A673 (cell line): ENCODE data around the gene NFASC. TPM values are rescaled to one million over a fixed set of nuclear protein-coding genes. Genes with fewer than 3 reads are reported as not detected.
A peak's percentile ranks its signal among the peaks of the same experiment; 100 is the strongest.

ENCODE experiments used
- BruUV-seq: library from RNA; stranded (reverse); fragments of 400-500 nt; replicated peaks from 2 replicates; lab custom pipeline; 2021; lab: Mats Ljungman, UMichigan
- CTCF ChIA-PET: fragments of 300-600 bp; sonication (Branson Sonifier 250); formaldehyde crosslinking; loops from one replicate; lab custom pipeline; 2022; ENCODE audit warnings: antibody characterized with exemption; lab: Charles Lee
- POLR2A ChIA-PET: fragments of 300-600 bp; sonication (Branson Sonifier 250); formaldehyde crosslinking; loops from one replicate; lab custom pipeline; 2022; ENCODE audit warnings: antibody characterized with exemption; ENCODE audit not compliant: low non-redundant PET; lab: Charles Lee
- DNase-seq: peaks from one replicate; pipeline ENCODE4 v3.0.0-alpha.2; 2015; ENCODE audit warnings: low spot score
- H3K27ac ChIP-seq: fragments of 200-600 bp; sonication (generic); 2 replicates; pipeline ENCODE4 v1.5.1; 2016; ENCODE audit warnings: mixed run types, low read depth, mild to moderate bottlenecking, mixed read lengths, antibody characterized with exemption, low read length; ENCODE audit not compliant: poor library complexity, severe bottlenecking
- H3K27me3 ChIP-seq: fragments of 200-600 bp; sonication (generic); replicated peaks from 2 replicates; pipeline ENCODE4 v1.6.1; 2017; ENCODE audit warnings: mixed run types, low read depth, mild to moderate bottlenecking, mixed read lengths, antibody characterized with exemption, low read length; ENCODE audit not compliant: insufficient read depth, poor library complexity
- H3K36me3 ChIP-seq: fragments of 200-600 bp; sonication (generic); 2 replicates; pipeline ENCODE4 v1.6.1; 2016; ENCODE audit warnings: mixed run types, mild to moderate bottlenecking, mixed read lengths, antibody characterized with exemption, low read length; ENCODE audit not compliant: insufficient read depth, poor library complexity, severe bottlenecking
- H3K4me1 ChIP-seq: fragments of 200-600 bp; sonication (generic); 2 replicates; pipeline ENCODE4 v1.6.1; 2017; ENCODE audit warnings: mixed run types, mild to moderate bottlenecking, mixed read lengths, antibody characterized with exemption, low read length; ENCODE audit not compliant: insufficient read depth, poor library complexity, severe bottlenecking
- H3K4me3 ChIP-seq: fragments of 200-600 bp; sonication (generic); 2 replicates; pipeline ENCODE4 v1.5.1; 2016; ENCODE audit warnings: low read depth, mixed run types, mild to moderate bottlenecking, mixed read lengths, low read length; ENCODE audit not compliant: poor library complexity, severe bottlenecking
- H3K9me3 ChIP-seq: fragments of 200-600 bp; sonication (generic); 2 replicates; pipeline ENCODE4 v1.6.1; 2016; ENCODE audit warnings: mixed run types, low read depth, mild to moderate bottlenecking, mixed read lengths, antibody characterized with exemption, low read length; ENCODE audit not compliant: poor library complexity, severe bottlenecking
- CTCF ChIP-seq: fragments of 300-800, 200-600 bp; sonication (generic); conservative IDR thresholded peaks from 2 replicates; pipeline ENCODE4 v1.5.1; 2017; ENCODE audit warnings: low read depth, mild to moderate bottlenecking, antibody characterized with exemption, low read length, moderate library complexity, mixed read lengths
- EZH2 ChIP-seq: fragments of 200-600 bp; sonication (generic); IDR thresholded peaks from 2 replicates; pipeline ENCODE4 v1.6.1; 2017; ENCODE audit warnings: borderline replicate concordance, low read depth, mild to moderate bottlenecking, mixed read lengths, antibody characterized with exemption, low read length; ENCODE audit not compliant: poor library complexity, severe bottlenecking
- intact Hi-C: fragments of 100-400 bp; cut with micrococcal nuclease; formaldehyde crosslinking; loops from one replicate; pipeline ENCODE4 v1.10.0; 2022; ENCODE audit not compliant: unreplicated experiment
- total RNA-seq: library from RNA; stranded (reverse); gene quantifications from 2 replicates; pipeline ENCODE4 v1.2.3, GENCODE V29; 2021

The NFASC gene
- total RNA-seq, 1 experiment from 2014 or later: 0.24 TPM

- POLR2A ChIA-PET: no interaction called here
- Histone ChIP-seq H3K9me3 (no peaks in the 10 kb centered on the region), H3K4me1 (no peaks in the 10 kb centered on the region), H3K27me3 (peaks cover 6% of the 10 kb centered on the region), H3K4me3 (no peak overlapping the region), H3K36me3 (no peaks in the 10 kb centered on the region), H3K27ac (no peak overlapping the region)
- intact Hi-C loops: no loop called here
- DNase-seq: no peak
- CTCF ChIA-PET: interaction anchor here (2.9 kb wide), 1 partner anchor 84 kb away, joined by 28 read pairs; no protein-coding TSS in a partner anchor
- no TSS peak for BruUV-seq
- TF ChIP-seq EZH2 (no peak), CTCF (no peak)
Observed at GRCh38 chr1:204977318-204977717, 106.7 kb downstream of the NFASC start.

- H3K27me3 ChIP-seq: no peaks in the 10 kb centered on the region
- POLR2A ChIA-PET: no interaction called here
- no peak for TF ChIP-seq EZH2
- TF ChIP-seq CTCF: no peak
- H3K4me1 ChIP-seq: no peaks in the 10 kb centered on the region
- BruUV-seq: no TSS peak
- H3K4me3 ChIP-seq: no peak overlapping the region
- no peak overlapping the region for H3K27ac ChIP-seq
- H3K36me3 ChIP-seq: no peaks in the 10 kb centered on the region
- no peak for DNase-seq
- H3K9me3 ChIP-seq: no peaks in the 10 kb centered on the region
- intact Hi-C loops: no loop called here
- CTCF ChIA-PET: no interaction called here
Observed at GRCh38 chr1:204978782-204979181, 108.1 kb downstream of the NFASC start.

- no TSS peak for BruUV-seq
- H3K4me1 ChIP-seq: no peaks in the 10 kb centered on the region
- no peak for TF ChIP-seq EZH2
- H3K9me3 ChIP-seq: no peaks in the 10 kb centered on the region
- ChIA-PET CTCF (no interaction called here), POLR2A (no interaction called here)
- no peaks in the 10 kb centered on the region for H3K27me3 ChIP-seq
- no peak overlapping the region for H3K4me3 ChIP-seq
- intact Hi-C loops: no loop called here
- no peak for DNase-seq
- H3K27ac ChIP-seq: no peak overlapping the region
- no peaks in the 10 kb centered on the region for H3K36me3 ChIP-seq
Observed at GRCh38 chr1:204979306-204979705, 108.6 kb downstream of the NFASC start.

GRCh38 chr1:204979891-204980649, 109.4 kb downstream of the NFASC start:
- BruUV-seq: no TSS peak
- intact Hi-C loops: no loop called here
- TF ChIP-seq CTCF (no peak), EZH2 (no peak)
- Histone ChIP-seq H3K4me3 (no peak overlapping the region), H3K36me3 (no peaks in the 10 kb centered on the region), H3K4me1 (no peaks in the 10 kb centered on the region), H3K27me3 (no peaks in the 10 kb centered on the region), H3K9me3 (no peaks in the 10 kb centered on the region), H3K27ac (no peak overlapping the region)
- DNase-seq: peak; percentile 11
- ChIA-PET POLR2A (no interaction called here), CTCF (interaction anchor here (0.7 kb wide), 1 partner anchor 9 kb away, joined by 3 read pairs; no protein-coding TSS in a partner anchor)
